GM19351 (cell line): ENCODE results near the gene BRD3.

Experiments
- ATAC-seq: cut with Tn5 transposase; IDR thresholded peaks from one replicate; pipeline ENCODE4 v1.9.1; 2021; ENCODE audit warnings: mild to moderate bottlenecking, moderate library complexity; ENCODE audit not compliant: unreplicated experiment

The BRD3 gene

GRCh38 chr9:134066913-134067851 is 644 bp downstream of the BRD3 start:
- peak; percentile 6 for ATAC-seq

DNA sequence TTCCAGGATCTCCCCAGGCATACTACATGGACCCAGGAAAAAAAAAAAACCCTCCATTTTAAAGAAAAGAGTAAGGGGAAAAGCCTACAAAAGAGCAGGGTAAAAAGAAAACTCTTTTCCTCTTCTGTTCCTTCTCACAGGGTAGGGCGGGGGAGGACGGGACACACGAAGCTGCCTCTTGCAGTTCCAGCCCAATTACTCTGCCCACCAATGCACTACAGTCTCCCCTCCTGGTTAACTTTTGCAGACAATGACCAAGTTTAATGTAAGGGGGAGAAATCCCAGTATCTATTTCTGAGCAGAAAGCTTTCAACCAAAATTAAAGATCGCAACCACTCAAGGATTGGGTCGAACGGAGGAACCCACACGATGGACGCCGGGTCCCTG is 1.3 kb downstream of the BRD3 start:
- ATAC-seq: no peak

DNA sequence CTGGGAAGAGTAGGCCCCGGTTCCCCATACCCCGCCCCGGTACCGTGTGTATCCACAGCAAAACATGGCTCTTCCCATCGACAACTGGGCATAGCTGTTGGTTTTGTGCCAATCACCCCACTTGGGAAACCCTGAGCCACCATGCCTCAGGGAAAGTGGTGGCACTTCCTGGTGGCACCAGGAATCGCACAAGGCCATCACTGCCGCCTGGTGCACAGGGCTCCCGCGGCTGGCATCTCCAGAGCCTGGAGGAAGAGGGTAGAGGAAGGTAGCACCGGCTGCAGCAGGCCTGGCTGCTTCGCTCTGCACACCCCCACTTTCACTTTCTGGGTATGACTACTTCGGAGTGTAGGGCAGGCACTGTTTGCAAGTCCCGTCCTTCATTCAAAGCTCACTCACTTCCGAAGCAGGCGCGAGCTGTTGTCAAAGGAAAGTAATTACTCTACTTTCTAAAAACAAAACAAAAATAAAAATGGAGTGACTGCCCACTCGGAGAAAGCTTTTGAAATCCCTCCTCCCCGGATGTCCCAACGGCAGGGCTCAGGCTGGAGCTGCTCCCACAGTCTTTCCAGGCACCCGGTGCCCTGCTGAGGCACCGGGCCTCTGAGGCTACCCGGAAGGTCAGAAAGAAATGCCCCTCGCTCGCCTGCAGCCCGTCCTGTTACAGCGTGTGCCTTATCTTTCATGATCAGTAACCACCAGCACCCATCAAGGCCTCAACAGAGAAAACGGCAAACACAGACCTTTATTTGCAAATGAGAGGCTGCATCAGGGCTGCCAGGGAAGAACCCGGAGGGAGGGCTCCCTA is 2.0 kb downstream of the BRD3 start:
- no peak for ATAC-seq

- ATAC-seq: no peak
Observed at GRCh38 chr9:134064711-134065110, 3.1 kb downstream of the BRD3 start.

GRCh38 chr9:134063571-134064450 is 4.0 kb downstream of the BRD3 start:
- no peak for ATAC-seq

GRCh38 chr9:134063088-134063570 is 4.7 kb downstream of the BRD3 start:
- ATAC-seq: no peak

GRCh38 chr9:134062461-134063087 is 5.3 kb downstream of the BRD3 start:
- ATAC-seq: no peak

GRCh38 chr9:134061688-134062371 is 6.0 kb downstream of the BRD3 start:
- ATAC-seq: no peak

GRCh38 chr9:134061019-134061687 is 6.7 kb downstream of the BRD3 start:
- ATAC-seq: no peak

- ATAC-seq: no peak
Observed at GRCh38 chr9:134060546-134060945, 7.3 kb downstream of the BRD3 start.

DNA sequence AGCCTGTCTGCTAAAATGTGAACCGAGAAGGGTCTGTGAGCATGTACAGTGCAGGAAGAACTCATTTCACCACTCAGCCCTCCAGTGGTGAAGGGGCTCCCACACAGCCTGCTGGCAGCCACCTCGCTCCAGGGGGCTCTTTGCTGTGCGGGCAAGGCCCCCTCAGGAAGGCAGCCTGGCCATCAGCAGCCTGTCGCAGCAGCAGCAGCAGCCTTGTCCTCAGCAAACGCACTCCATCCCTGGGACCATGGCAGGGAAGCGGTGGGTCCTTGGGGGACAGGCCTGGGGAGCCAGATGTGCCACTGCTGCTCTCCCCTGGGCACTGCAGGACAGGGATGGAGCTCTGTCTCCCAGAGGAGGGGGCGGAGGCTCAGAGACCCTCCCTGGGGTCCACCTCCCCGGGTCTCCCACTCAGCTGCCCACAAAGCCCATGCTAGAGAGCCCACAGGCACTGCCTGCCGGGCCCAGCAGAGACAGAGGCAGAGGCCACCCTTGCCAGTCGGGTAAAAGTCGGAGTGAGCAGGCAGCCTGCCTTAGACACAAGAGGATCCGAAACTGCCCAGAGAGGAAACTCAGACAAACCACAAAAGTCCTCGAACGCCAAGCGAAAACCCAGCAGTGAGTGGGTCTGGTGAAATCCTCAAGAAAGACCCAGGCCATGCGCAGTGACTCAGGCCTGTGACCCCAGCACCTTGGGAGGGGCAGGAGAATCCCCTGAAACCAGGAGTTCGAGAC is 8.0 kb downstream of the BRD3 start:
- ATAC-seq: peak; percentile 91

GRCh38 chr9:134059188-134059641 is 8.6 kb downstream of the BRD3 start:
- no peak for ATAC-seq

GRCh38 chr9:134058716-134059115 is 9.1 kb downstream of the BRD3 start:
- ATAC-seq: no peak

- ATAC-seq: no peak
Observed at GRCh38 chr9:134057751-134058701, 9.8 kb downstream of the BRD3 start.

GRCh38 chr9:134057307-134057657 is 10.5 kb downstream of the BRD3 start:
- no peak for ATAC-seq

- no peak for ATAC-seq
Observed at GRCh38 chr9:134056483-134057306, 11.1 kb downstream of the BRD3 start.
